K562 (cell line): ENCODE results near the gene NDUFS6. TPM values are rescaled to one million over a fixed set of nuclear protein-coding genes. Genes with fewer than 3 reads are reported as not detected.
A peak's percentile ranks its signal among the peaks of the same experiment; 100 is the strongest.

Experiments used
- ATAC-seq: fragments of 200-7000 bp; cut with Tn5 transposase; 3 replicates; pipeline ENCODE4 v1.9.1; 2020; ENCODE audit warnings: moderate library complexity
- BruUV-seq: library from RNA; stranded (reverse); fragments of 400-500 nt; replicated peaks from 2 replicates; lab custom pipeline; 2021; lab: Mats Ljungman, UMichigan
- CTCF ChIA-PET: fragments of 300-600 bp; formaldehyde crosslinking; extraction: SDS; loops from one replicate; lab custom pipeline; 2021; ENCODE audit warnings: low intra/inter-chr PET ratio; lab: Yijun Ruan, JAX
- POLR2A ChIA-PET: fragments of 300-600, 350-650 bp; sonication (Branson Sonifier 250); formaldehyde crosslinking; extraction: SDS; loops from one replicate; lab custom pipeline; 2021; ENCODE audit warnings: antibody characterized with exemption, inconsistent platforms; lab: Yijun Ruan, JAX
- DNase-seq, 4 experiments: peaks; one replicate each; pipeline versions ENCODE4 v3.0.0 to v3.0.0-alpha.2; 2011 to 2018; ENCODE audit warnings: low spot score in 3 of 4, mixed read lengths in 3 of 4; ENCODE audit errors: extremely low read depth in 1 of 4
- FAIRE-seq: peaks from 2 replicates; lab custom pipeline; 2011; peaks lifted over from hg19 to GRCh38; lab: Jason Lieb, UNC
- H2AFZ ChIP-seq: 2 replicates; pipeline ENCODE4 v1.6.0; 2011; ENCODE audit warnings: low read depth, low read length, control low read depth, inconsistent platforms
- H3K27ac ChIP-seq: fragments of 200-600 bp; 3 replicates; pipeline ENCODE4 v1.8.0; 2011; ENCODE audit warnings: low read depth, mild to moderate bottlenecking, control low read depth, inconsistent platforms, low read length, moderate library complexity, mixed read lengths; ENCODE audit errors: extremely low read depth
- H3K27me3 ChIP-seq, 2 experiments: fragments of 300-600 bp in 1 of 2; 2 replicates in 1 of 2; 3 replicates in 1 of 2; pipeline versions ENCODE4 v1.6.0 to v1.8.0; 2011; ENCODE audit warnings: inconsistent platforms in 2 of 2, low read length in 2 of 2, mild to moderate bottlenecking in 1 of 2, mixed read lengths in 1 of 2, moderate library complexity in 1 of 2; ENCODE audit not compliant: control insufficient read depth in 2 of 2, insufficient read depth in 2 of 2
- H3K36me3 ChIP-seq: fragments of 300-600 bp; 3 replicates; pipeline ENCODE4 v1.8.0; 2011; ENCODE audit warnings: mild to moderate bottlenecking, low read length, inconsistent platforms; ENCODE audit not compliant: control insufficient read depth, insufficient read depth
- H3K4me1 ChIP-seq, 2 experiments: fragments of 200-600 bp in 1 of 2; replicated peaks in 1 of 2; 2 replicates in 1 of 2; 3 replicates in 1 of 2; pipeline versions ENCODE4 v1.5.1 to v1.8.0; 2011; ENCODE audit warnings: inconsistent platforms in 2 of 2, low read length in 2 of 2, mild to moderate bottlenecking in 1 of 2, mixed read lengths in 1 of 2, moderate library complexity in 1 of 2; ENCODE audit not compliant: control insufficient read depth in 2 of 2, insufficient read depth in 2 of 2
- H3K4me2 ChIP-seq: 2 replicates; pipeline ENCODE4 v1.6.1; 2011; ENCODE audit warnings: low read length, control low read depth, inconsistent platforms, mixed read lengths; ENCODE audit not compliant: insufficient read depth
- H3K4me3 ChIP-seq: fragments of 200-600 bp; sonication (generic), shearing (Covaris generic); 2 replicates; pipeline ENCODE4 v1.5.1; 2016; ENCODE audit warnings: control low read depth, inconsistent platforms
- H3K79me2 ChIP-seq: fragments of 200-600 bp; 3 replicates; pipeline ENCODE4 v1.8.0; 2011; ENCODE audit warnings: low read length, inconsistent platforms; ENCODE audit not compliant: control insufficient read depth, insufficient read depth
- H3K9ac ChIP-seq, 2 experiments: 2 replicates each; pipeline versions ENCODE4 v1.6.0 to v1.6.1; 2011; ENCODE audit warnings: low read depth in 2 of 2, low read length in 2 of 2, control low read depth in 1 of 2, inconsistent platforms in 1 of 2, mild to moderate bottlenecking in 1 of 2, mixed read lengths in 1 of 2; ENCODE audit not compliant: insufficient read depth in 1 of 2
- H3K9me1 ChIP-seq: one replicate; pipeline ENCODE4 v1.6.0; 2011; ENCODE audit warnings: inconsistent platforms, mild to moderate bottlenecking, low read length, moderate library complexity; ENCODE audit not compliant: control insufficient read depth, insufficient read depth
- H3K9me3 ChIP-seq: replicated peaks from 2 replicates; pipeline ENCODE4 v1.5.1; 2011; ENCODE audit warnings: low read depth, low read length, inconsistent platforms; ENCODE audit not compliant: control insufficient read depth, insufficient read depth
- H4K20me1 ChIP-seq: replicated peaks from 2 replicates; pipeline ENCODE4 v1.6.1; 2011; ENCODE audit warnings: low read length, inconsistent platforms, mixed read lengths; ENCODE audit not compliant: control insufficient read depth, insufficient read depth
- ELF4 ChIP-seq: fragments of 450-650 bp; formaldehyde crosslinking; IDR thresholded peaks from 2 replicates; pipeline ENCODE4 v1.4.0; 2022; ENCODE audit warnings: missing genetic modification characterization
- HDAC3 ChIP-seq: fragments of 450-650 bp; IDR thresholded peaks from 2 replicates; pipeline ENCODE4 v1.6.1; 2018; ENCODE audit warnings: borderline replicate concordance, mild to moderate bottlenecking, moderate library complexity; ENCODE audit not compliant: partially characterized antibody
- ZNF318 ChIP-seq, 2 experiments: fragments of 450-650 bp; IDR thresholded peaks; 2 replicates each; pipeline ENCODE4 v1.6.1; 2016; ENCODE audit warnings: mild to moderate bottlenecking in 2 of 2, borderline replicate concordance in 1 of 2, low read depth in 1 of 2, moderate library complexity in 1 of 2
- WGBS: fragments of 100-300 bp; shearing (Covaris generic); methylation state at CpG from one replicate; pipeline ENCODE4 v1.1.6; 2016; ENCODE audit warnings: low coverage, mixed read lengths; ENCODE audit not compliant: insufficient coverage; ENCODE audit errors: missing lambda C conversion rate; 5-methylcytosine and 5-hydroxymethylcytosine counted together
- in situ Hi-C: fragments of 300-500 bp; cut with MboI; formaldehyde crosslinking; loops from 4 replicates; pipeline ENCODE4 v1.15.0; 2018; ENCODE audit warnings: inconsistent platforms, mixed read lengths
- intact Hi-C: fragments of 100-400 bp; cut with micrococcal nuclease; formaldehyde crosslinking; loops from 2 replicates; pipeline ENCODE4 v1.14.2; 2022
- polyA plus RNA-seq, 8 experiments: library from polyadenylated mRNA; depleted of rRNA in 4 of 8; stranded (reverse) in 5 of 8; unstranded in 3 of 8; fragments of >200 nt; fragmentation: Nextera tagmentation in 2 of 8; fragmentation: Illumina TruSeq in 1 of 8; extraction: Ambion mirVana in 2 of 8; extraction: Trizol in 1 of 8; gene quantifications; 2 replicates each; pipeline versions ENCODE4 v1.2.1 to v1.2.3, GENCODE V29; 2011 to 2014; ENCODE audit warnings: inconsistent platforms in 1 of 8, missing spikeins in 1 of 8
- total RNA-seq, 7 experiments: library from RNA; depleted of rRNA in 6 of 7; stranded (reverse); fragments of >200 nt in 6 of 7; fragmentation: Illumina TruSeq in 2 of 7; extraction: Trizol in 2 of 7; gene quantifications; 2 replicates each; pipeline versions ENCODE4 v1.2.1 to v1.2.3, GENCODE V29; 2011 to 2021; ENCODE audit warnings: low replicate concordance in 1 of 7

The NDUFS6 gene
- total and polyA plus RNA-seq, 9 of the 15 experiments (the other 6 are each of a cell fraction or from before 2014, with no cell fraction given), result 36.1 to 291 (median 77.0) TPM

DNA sequence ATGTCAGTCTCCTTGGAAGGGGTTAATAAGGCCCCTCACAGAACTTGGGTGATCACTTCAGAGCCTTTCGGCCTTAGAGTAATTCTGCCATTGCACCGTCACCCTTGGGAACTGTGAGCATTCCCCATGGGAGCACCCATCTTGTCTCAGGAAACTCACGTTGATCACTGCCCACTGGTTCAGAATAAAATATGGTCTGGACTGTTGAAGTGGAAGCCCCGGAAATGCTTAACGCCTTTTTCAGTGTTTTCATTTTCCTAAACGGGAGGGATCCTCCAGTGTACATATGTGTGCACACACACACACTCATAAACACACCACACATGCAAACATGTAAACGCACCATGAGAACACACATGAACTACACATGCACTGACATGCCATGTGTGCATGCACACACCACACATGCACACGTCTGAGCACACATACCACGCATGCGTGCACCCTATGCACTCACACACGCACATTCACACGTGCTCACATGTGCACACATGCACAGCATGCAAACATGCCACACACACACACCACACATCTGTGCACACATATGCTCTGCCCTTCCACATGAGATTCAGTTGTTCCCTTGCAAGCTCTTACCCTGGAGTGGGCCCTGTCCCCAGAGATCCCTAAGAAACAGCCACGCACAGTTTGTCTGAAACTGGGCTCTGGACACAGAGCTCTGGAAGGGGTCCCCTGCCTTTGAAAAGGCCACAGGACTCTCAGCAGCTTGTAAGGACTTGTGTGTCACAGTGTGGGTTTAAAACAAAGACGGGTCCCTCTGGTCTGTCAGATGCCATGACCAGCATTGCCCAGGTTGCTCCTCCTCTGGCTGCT, 18.6 kb upstream of the NDUFS6 start:
- no peak overlapping the region for H3K4me3 ChIP-seq
- ChIA-PET CTCF (no interaction called here), POLR2A (no interaction called here)
- H3K27ac ChIP-seq, result no peak overlapping the region
- peaks cover 3% of the 10 kb centered on the region for H4K20me1 ChIP-seq
- no TSS peak for BruUV-seq
- no peak overlapping the region for H3K9ac ChIP-seq
- DNase-seq (no peak), ATAC-seq (no peak), FAIRE-seq (no peak)
- no peaks in the 10 kb centered on the region for H3K9me3 ChIP-seq
- no peaks in the 10 kb centered on the region for H3K9me1 ChIP-seq
- H3K4me2 ChIP-seq, result no peak overlapping the region
- no peaks in the 10 kb centered on the region for H3K79me2 ChIP-seq
- H3K4me1 ChIP-seq, result peaks cover 0 to 9% of the 10 kb centered on the region in 2 experiments; a peak in 2 of 5 replicates
- no peaks in the 10 kb centered on the region for H3K36me3 ChIP-seq
- no peak for TF ChIP-seq HDAC3
- H3K27me3 ChIP-seq, result peaks cover 78 to 96% of the 10 kb centered on the region in 2 experiments
- 3% methylated on average over 14 of the region's 14 CpGs for WGBS
- in situ Hi-C loops, result no loop called here
- no peak overlapping the region for H2AFZ ChIP-seq
- intact Hi-C loops, result no loop called here

- ChIA-PET POLR2A (no interaction called here), CTCF (no interaction called here)
- Histone ChIP-seq H3K4me3 (no peak overlapping the region), H3K27ac (no peak overlapping the region), H3K27me3 (peaks cover 78 to 96% of the 10 kb centered on the region in 2 experiments), H3K9ac (no peak overlapping the region), H4K20me1 (peaks cover 3% of the 10 kb centered on the region), H3K4me1 (peaks cover 0 to 9% of the 10 kb centered on the region in 2 experiments; a peak in 3 of 5 replicates), H3K4me2 (no peak overlapping the region), H3K9me1 (no peaks in the 10 kb centered on the region), H3K36me3 (no peaks in the 10 kb centered on the region), H3K79me2 (no peaks in the 10 kb centered on the region), H3K9me3 (no peaks in the 10 kb centered on the region), H2AFZ (no peak overlapping the region)
- in situ Hi-C loops (no loop called here), intact Hi-C loops (no loop called here)
- DNase-seq (peak in 2 of 4 experiments; percentile 51 to 52), ATAC-seq (peak; percentile 50), FAIRE-seq (no peak)
- no TSS peak for BruUV-seq
- 3% methylated on average over 11 of the region's 11 CpGs for WGBS
- TF ChIP-seq ZNF318 (IDR thresholded peaks at IDR 0.05; ENCODE audit: borderline replicate concordance in 1 of 2, low read depth in 1 of 2) (no peak), ELF4 (CRISPR knock-in tag) (no peak)
These were observed 18.0 kb upstream of the NDUFS6 start for GRCh38 chr5:1783216-1783554.
